Umbilical cord (tissue), 2 donors: ENCODE results near the gene PLEKHA3. TPM values are rescaled to one million over a fixed set of nuclear protein-coding genes. Genes with fewer than 3 reads are reported as not detected.

Source experiments
- DNase-seq: peaks from one replicate; pipeline ENCODE4 v3.0.0-alpha.2; 2015; ENCODE audit warnings: low spot score
- total RNA-seq: library from RNA; depleted of rRNA; stranded (reverse); fragments of >200 nt; gene quantifications from one replicate; pipeline ENCODE4 v1.2.3, GENCODE V29; 2014; ENCODE audit warnings: low replicate concordance; ENCODE audit not compliant: insufficient read depth

Gene PLEKHA3
- total RNA-seq, 1 donor from 2014 or later, result 19.0 TPM

- DNase-seq, result peak; percentile 91
These were observed 1.6 kb upstream of the PLEKHA3 start, which contains the start of gene FKBP7 for GRCh38 chr2:178478439-178479274. FKBP7 (minus strand) TSS chr2:178478600; CDS start chr2:178478499, 101 bp downstream.

GRCh38 chr2:178479275-178479616, 1.0 kb upstream of the PLEKHA3 start:
- no peak for DNase-seq

- no peak for DNase-seq
These were observed 465 bp upstream of the PLEKHA3 start for GRCh38 chr2:178479758-178480226.

GRCh38 chr2:178482437-178482836, 2.2 kb downstream of the PLEKHA3 start:
- DNase-seq, result no peak

- DNase-seq, result no peak
These were observed 4.2 kb downstream of the PLEKHA3 start for GRCh38 chr2:178484245-178485041.

- DNase-seq, result no peak
These were observed 5.1 kb downstream of the PLEKHA3 start for GRCh38 chr2:178485356-178485755.

GRCh38 chr2:178491612-178492011, 11.4 kb downstream of the PLEKHA3 start:
- no peak for DNase-seq

- DNase-seq, result no peak
These were observed 15.8 kb downstream of the PLEKHA3 start for GRCh38 chr2:178496049-178496448.

- DNase-seq, result no peak
These were observed 17.9 kb downstream of the PLEKHA3 start for GRCh38 chr2:178498137-178498536.

- no peak for DNase-seq
These were observed 19.4 kb downstream of the PLEKHA3 start for GRCh38 chr2:178499640-178500039.

GRCh38 chr2:178502751-178503150, 22.5 kb downstream of the PLEKHA3 start:
- DNase-seq, result no peak

GRCh38 chr2:178506101-178506500, 25.8 kb downstream of the PLEKHA3 start:
- no peak for DNase-seq

GRCh38 chr2:178506524-178506923, 26.3 kb downstream of the PLEKHA3 start:
- DNase-seq, result no peak

- DNase-seq, result no peak
These were observed 26.7 kb downstream of the PLEKHA3 start for GRCh38 chr2:178506949-178507348.

- DNase-seq, result no peak
These were observed 28.4 kb downstream of the PLEKHA3 start for GRCh38 chr2:178508646-178509045.

GRCh38 chr2:178510384-178510783, 30.1 kb downstream of the PLEKHA3 start:
- no peak for DNase-seq

GRCh38 chr2:178512484-178512883, 32.2 kb downstream of the PLEKHA3 start:
- DNase-seq, result no peak

- no peak for DNase-seq
These were observed 33.6 kb downstream of the PLEKHA3 start for GRCh38 chr2:178513876-178514275.

- DNase-seq, result no peak
These were observed 34.4 kb downstream of the PLEKHA3 start for GRCh38 chr2:178514664-178515063.

- no peak for DNase-seq
These were observed 37.2 kb downstream of the PLEKHA3 start for GRCh38 chr2:178517496-178517895.

GRCh38 chr2:178521304-178522150, 41.3 kb downstream of the PLEKHA3 start:
- no peak for DNase-seq
